GM19372 (cell line): ENCODE measurements around the gene SHISA4.
"Not testable (repeated sequence)": the region's sequence is repeated elsewhere in the genome, so short reads cannot be mapped to it uniquely, and the experiment has no call there.

Experiments used
- ATAC-seq: cut with Tn5 transposase; IDR thresholded peaks from one replicate; pipeline ENCODE4 v1.9.1; 2021; ENCODE audit warnings: mild to moderate bottlenecking, low read depth, moderate library complexity; ENCODE audit not compliant: unreplicated experiment

Gene SHISA4

GRCh38 chr1:201918343-201918742 is 29.6 kb downstream of the SHISA4 start:
- no peak for ATAC-seq

- ATAC-seq = no peak
Measured at GRCh38 chr1:201921952-201922558, 33.4 kb downstream of the SHISA4 start.

- ATAC-seq = no peak
Measured at GRCh38 chr1:201925301-201925567, 36.5 kb downstream of the SHISA4 start.

- ATAC-seq = no peak
Measured at GRCh38 chr1:201925981-201926645, 37.4 kb downstream of the SHISA4 start.

- ATAC-seq = no peak
Measured at GRCh38 chr1:201928266-201928665, 39.6 kb downstream of the SHISA4 start.

- ATAC-seq = no peak
Measured at GRCh38 chr1:201930137-201930536, 41.4 kb downstream of the SHISA4 start.

GRCh38 chr1:201930803-201931202 is 42.1 kb downstream of the SHISA4 start:
- no peak for ATAC-seq

- no peak for ATAC-seq
Measured at GRCh38 chr1:201933840-201934430, 45.2 kb downstream of the SHISA4 start.

GRCh38 chr1:201937624-201938213 is 49.0 kb downstream of the SHISA4 start:
- no peak for ATAC-seq

GRCh38 chr1:201938440-201939035 is 49.8 kb downstream of the SHISA4 start:
- ATAC-seq = no peak

GRCh38 chr1:201939148-201939547 is 50.5 kb downstream of the SHISA4 start:
- ATAC-seq = no peak

GRCh38 chr1:201939574-201939973 is 50.9 kb downstream of the SHISA4 start:
- no peak for ATAC-seq

- not testable (repeated sequence) for ATAC-seq
Measured at GRCh38 chr1:201940316-201940715, 51.6 kb downstream of the SHISA4 start.

- ATAC-seq = no peak
Measured at GRCh38 chr1:201941420-201942128, 52.9 kb downstream of the SHISA4 start.

GRCh38 chr1:201942129-201942495 is 53.4 kb downstream of the SHISA4 start:
- no peak for ATAC-seq
